HepG2 (cell line): ENCODE results near the gene ZNF503. TPM values are rescaled to one million over a fixed set of nuclear protein-coding genes. Genes with fewer than 3 reads are reported as not detected.

Experiments
- DMAP1 ChIP-seq: IDR thresholded peaks from 2 replicates; pipeline ENCODE4 v1.6.1; 2016
- ESRRA ChIP-seq: sonication (generic); formaldehyde crosslinking; IDR thresholded peaks from 2 replicates; pipeline ENCODE4 v1.5.1; 2020; ENCODE audit warnings: mild to moderate bottlenecking, low read depth, missing genetic modification reagents
- KMT2A ChIP-seq: sonication (generic); formaldehyde crosslinking; IDR thresholded peaks from 2 replicates; pipeline ENCODE4 v1.4.0; 2020; ENCODE audit warnings: missing genetic modification reagents
- PHF21A ChIP-seq: sonication (generic); formaldehyde crosslinking; IDR thresholded peaks from 2 replicates; pipeline ENCODE4 v1.5.0; 2020; ENCODE audit warnings: mild to moderate bottlenecking, missing genetic modification reagents
- PLRG1 ChIP-seq: fragments of 450-650 bp; conservative IDR thresholded peaks from 2 replicates; pipeline ENCODE4 v1.6.1; 2016
- ZNF160 ChIP-seq: sonication (generic); formaldehyde crosslinking; IDR thresholded peaks from 2 replicates; pipeline ENCODE4 v1.8.0; 2022; ENCODE audit warnings: mild to moderate bottlenecking, inconsistent platforms, missing genetic modification reagents
- ZNF230 ChIP-seq: sonication (generic); formaldehyde crosslinking; IDR thresholded peaks from 2 replicates; pipeline ENCODE4 v1.4.0; 2020; ENCODE audit warnings: mild to moderate bottlenecking, missing genetic modification reagents
- ZNF564 ChIP-seq: sonication (generic); formaldehyde crosslinking; IDR thresholded peaks from 2 replicates; pipeline ENCODE4 v1.8.1; 2023; ENCODE audit warnings: mild to moderate bottlenecking, missing genetic modification reagents
- ZNF589 ChIP-seq: sonication (generic); formaldehyde crosslinking; conservative IDR thresholded peaks from 2 replicates; pipeline ENCODE4 v1.8.0; 2022; ENCODE audit warnings: mild to moderate bottlenecking, moderate library complexity, missing genetic modification reagents
- ZNF780A ChIP-seq: sonication (generic); formaldehyde crosslinking; IDR thresholded peaks from 2 replicates; pipeline ENCODE4 v1.8.0; 2022; ENCODE audit warnings: mild to moderate bottlenecking, missing genetic modification reagents, moderate library complexity
- ZNF788 ChIP-seq: sonication (generic); formaldehyde crosslinking; IDR thresholded peaks from 2 replicates; pipeline ENCODE4 v1.5.0; 2020; ENCODE audit warnings: mild to moderate bottlenecking, missing genetic modification reagents, borderline replicate concordance
- polyA plus RNA-seq, 8 experiments: library from polyadenylated mRNA; depleted of rRNA in 3 of 8; stranded (reverse) in 7 of 8; unstranded in 1 of 8; fragments of >200 nt; fragmentation: Illumina TruSeq in 4 of 8; extraction: Trizol in 4 of 8; gene quantifications; 2 replicates each; pipeline versions ENCODE4 v1.2.1 to v1.2.3, GENCODE V29; 2011 to 2016; ENCODE audit warnings: low read depth in 4 of 8, missing spikeins in 1 of 8, mixed read lengths in 1 of 8; ENCODE audit not compliant: insufficient read depth in 1 of 8
- total RNA-seq, 5 experiments: library from RNA; depleted of rRNA; stranded (reverse); fragments of >200 nt; fragmentation: Illumina TruSeq; extraction: Trizol; gene quantifications; 2 replicates each; pipeline ENCODE4 v1.2.3, GENCODE V29; 2016; ENCODE audit warnings: low read depth in 1 of 5
- TF ChIP-seq, protein P1 (sequence below): sonication (generic); formaldehyde crosslinking; conservative IDR thresholded peaks from 2 replicates; pipeline ENCODE4 v1.8.0; 2022; ENCODE audit warnings: low read depth, missing genetic modification reagents
- TF ChIP-seq, protein P2 (sequence below): sonication (generic); formaldehyde crosslinking; conservative IDR thresholded peaks from 2 replicates; pipeline ENCODE4 v1.8.0; 2022; ENCODE audit warnings: mild to moderate bottlenecking, moderate library complexity, missing genetic modification reagents
- TF ChIP-seq, protein P3 (sequence below): sonication (generic); formaldehyde crosslinking; IDR thresholded peaks from 2 replicates; pipeline ENCODE4 v1.4.0; 2020; ENCODE audit warnings: missing genetic modification reagents
- TF ChIP-seq, protein P4 (sequence below): sonication (generic); formaldehyde crosslinking; IDR thresholded peaks from 2 replicates; pipeline ENCODE4 v1.4.0; 2020; ENCODE audit warnings: mild to moderate bottlenecking, missing genetic modification reagents
- TF ChIP-seq, protein P5 (sequence below): sonication (generic); formaldehyde crosslinking; IDR thresholded peaks from 2 replicates; pipeline ENCODE4 v1.4.0; 2020; ENCODE audit warnings: missing genetic modification reagents
- TF ChIP-seq, protein P6 (sequence below): sonication (generic); formaldehyde crosslinking; IDR thresholded peaks from 2 replicates; pipeline ENCODE4 v1.4.0; 2020; ENCODE audit warnings: missing genetic modification reagents
- TF ChIP-seq, protein P7 (sequence below): sonication (generic); formaldehyde crosslinking; IDR thresholded peaks from 2 replicates; pipeline ENCODE4 v1.4.0; 2020; ENCODE audit warnings: low read depth, mild to moderate bottlenecking, missing genetic modification reagents

ZNF503 gene
- total and polyA plus RNA-seq, 2 of the 13 experiments (the other 11 are each of a cell fraction or from before 2014, with no cell fraction given): 2.7 to 8.3 TPM

DNA sequence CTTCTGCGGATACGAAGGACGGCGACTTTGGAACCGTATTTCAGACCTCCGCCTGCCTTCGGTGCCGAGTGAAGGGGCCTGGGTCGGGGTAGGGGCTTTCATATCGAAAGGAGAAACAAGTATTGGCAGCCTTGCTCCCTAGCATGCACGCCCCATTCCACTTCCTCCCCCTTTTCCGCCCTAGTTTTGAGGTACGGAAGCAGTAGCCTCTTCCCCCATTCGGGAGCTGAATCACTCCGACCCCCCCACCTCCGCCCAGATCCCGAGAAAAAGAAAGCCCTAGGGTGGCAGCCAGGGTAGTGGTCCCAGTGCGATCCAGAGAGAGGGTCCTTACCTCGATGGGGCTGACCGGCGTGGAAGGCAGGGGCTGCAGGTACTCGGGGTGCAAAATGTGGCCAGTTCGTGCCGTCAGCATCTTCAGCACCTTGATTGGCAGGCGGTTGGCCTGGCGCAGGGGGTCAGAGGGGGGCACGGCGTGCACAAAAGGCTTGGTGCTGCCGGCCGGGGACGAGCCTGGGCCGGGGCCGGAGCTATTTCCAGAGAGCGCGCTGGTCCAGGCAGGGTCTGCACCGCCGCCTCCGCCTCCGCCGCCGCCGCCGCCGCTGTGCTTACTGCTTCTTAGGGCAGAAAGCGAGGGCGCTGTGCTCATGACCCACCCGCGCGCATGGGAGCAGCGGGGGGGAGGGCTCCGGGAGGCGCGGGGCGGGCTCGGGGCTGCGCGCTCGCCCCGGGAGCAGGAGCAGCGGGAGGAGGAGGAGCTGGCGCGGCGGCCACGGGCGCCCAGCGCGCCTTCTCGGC lies 594 bp downstream of the ZNF503 start (continued):
- peak; percentile 4; the same call in 1 of the 2 replicates for TF ChIP-seq ZNF589 (CRISPR knock-in tag)
- TF ChIP-seq, protein P1, sequence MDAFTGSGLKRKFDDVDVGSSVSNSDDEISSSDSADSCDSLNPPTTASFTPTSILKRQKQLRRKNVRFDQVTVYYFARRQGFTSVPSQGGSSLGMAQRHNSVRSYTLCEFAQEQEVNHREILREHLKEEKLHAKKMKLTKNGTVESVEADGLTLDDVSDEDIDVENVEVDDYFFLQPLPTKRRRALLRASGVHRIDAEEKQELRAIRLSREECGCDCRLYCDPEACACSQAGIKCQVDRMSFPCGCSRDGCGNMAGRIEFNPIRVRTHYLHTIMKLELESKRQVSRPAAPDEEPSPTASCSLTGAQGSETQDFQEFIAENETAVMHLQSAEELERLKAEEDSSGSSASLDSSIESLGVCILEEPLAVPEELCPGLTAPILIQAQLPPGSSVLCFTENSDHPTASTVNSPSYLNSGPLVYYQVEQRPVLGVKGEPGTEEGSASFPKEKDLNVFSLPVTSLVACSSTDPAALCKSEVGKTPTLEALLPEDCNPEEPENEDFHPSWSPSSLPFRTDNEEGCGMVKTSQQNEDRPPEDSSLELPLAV: no peak
- 0 out of 2 replicates have a peak, but pooled peaks have one; percentile 40 for TF ChIP-seq ZNF780A
- peak; percentile 49; the same call in 1 of the 2 replicates for TF ChIP-seq ESRRA (CRISPR knock-in tag)
- TF ChIP-seq PHF21A (CRISPR knock-in tag): no peak
- 0 out of 2 replicates have a peak, but pooled peaks have one; percentile 10 for TF ChIP-seq ZNF788 (CRISPR knock-in tag)
- TF ChIP-seq ZNF564: no peak
- TF ChIP-seq, protein P2, sequence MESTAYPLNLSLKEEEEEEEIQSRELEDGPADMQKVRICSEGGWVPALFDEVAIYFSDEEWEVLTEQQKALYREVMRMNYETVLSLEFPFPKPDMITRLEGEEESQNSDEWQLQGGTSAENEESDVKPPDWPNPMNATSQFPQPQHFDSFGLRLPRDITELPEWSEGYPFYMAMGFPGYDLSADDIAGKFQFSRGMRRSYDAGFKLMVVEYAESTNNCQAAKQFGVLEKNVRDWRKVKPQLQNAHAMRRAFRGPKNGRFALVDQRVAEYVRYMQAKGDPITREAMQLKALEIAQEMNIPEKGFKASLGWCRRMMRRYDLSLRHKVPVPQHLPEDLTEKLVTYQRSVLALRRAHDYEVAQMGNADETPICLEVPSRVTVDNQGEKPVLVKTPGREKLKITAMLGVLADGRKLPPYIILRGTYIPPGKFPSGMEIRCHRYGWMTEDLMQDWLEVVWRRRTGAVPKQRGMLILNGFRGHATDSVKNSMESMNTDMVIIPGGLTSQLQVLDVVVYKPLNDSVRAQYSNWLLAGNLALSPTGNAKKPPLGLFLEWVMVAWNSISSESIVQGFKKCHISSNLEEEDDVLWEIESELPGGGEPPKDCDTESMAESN (CRISPR knock-in tag): peak; percentile 1; the same call in 1 of the 2 replicates
- TF ChIP-seq ZNF230: peak; percentile 51; the same call in 1 of the 2 replicates
- TF ChIP-seq KMT2A: no peak
- TF ChIP-seq, protein P3, sequence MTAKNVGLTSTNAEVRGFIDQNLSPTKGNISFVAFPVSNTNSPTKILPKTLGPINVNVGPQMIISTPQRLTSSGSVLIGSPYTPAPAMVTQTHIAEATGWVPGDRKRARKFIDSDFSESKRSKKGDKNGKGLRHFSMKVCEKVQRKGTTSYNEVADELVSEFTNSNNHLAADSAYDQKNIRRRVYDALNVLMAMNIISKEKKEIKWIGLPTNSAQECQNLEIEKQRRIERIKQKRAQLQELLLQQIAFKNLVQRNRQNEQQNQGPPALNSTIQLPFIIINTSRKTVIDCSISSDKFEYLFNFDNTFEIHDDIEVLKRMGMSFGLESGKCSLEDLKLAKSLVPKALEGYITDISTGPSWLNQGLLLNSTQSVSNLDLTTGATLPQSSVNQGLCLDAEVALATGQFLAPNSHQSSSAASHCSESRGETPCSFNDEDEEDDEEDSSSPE (CRISPR knock-in tag): peak; percentile 3; the same call in 1 of the 2 replicates
- TF ChIP-seq, protein P4, sequence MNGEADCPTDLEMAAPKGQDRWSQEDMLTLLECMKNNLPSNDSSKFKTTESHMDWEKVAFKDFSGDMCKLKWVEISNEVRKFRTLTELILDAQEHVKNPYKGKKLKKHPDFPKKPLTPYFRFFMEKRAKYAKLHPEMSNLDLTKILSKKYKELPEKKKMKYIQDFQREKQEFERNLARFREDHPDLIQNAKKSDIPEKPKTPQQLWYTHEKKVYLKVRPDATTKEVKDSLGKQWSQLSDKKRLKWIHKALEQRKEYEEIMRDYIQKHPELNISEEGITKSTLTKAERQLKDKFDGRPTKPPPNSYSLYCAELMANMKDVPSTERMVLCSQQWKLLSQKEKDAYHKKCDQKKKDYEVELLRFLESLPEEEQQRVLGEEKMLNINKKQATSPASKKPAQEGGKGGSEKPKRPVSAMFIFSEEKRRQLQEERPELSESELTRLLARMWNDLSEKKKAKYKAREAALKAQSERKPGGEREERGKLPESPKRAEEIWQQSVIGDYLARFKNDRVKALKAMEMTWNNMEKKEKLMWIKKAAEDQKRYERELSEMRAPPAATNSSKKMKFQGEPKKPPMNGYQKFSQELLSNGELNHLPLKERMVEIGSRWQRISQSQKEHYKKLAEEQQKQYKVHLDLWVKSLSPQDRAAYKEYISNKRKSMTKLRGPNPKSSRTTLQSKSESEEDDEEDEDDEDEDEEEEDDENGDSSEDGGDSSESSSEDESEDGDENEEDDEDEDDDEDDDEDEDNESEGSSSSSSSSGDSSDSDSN (CRISPR knock-in tag): 0 out of 2 replicates have a peak, but pooled peaks have one; percentile 1
- TF ChIP-seq, protein P5, sequence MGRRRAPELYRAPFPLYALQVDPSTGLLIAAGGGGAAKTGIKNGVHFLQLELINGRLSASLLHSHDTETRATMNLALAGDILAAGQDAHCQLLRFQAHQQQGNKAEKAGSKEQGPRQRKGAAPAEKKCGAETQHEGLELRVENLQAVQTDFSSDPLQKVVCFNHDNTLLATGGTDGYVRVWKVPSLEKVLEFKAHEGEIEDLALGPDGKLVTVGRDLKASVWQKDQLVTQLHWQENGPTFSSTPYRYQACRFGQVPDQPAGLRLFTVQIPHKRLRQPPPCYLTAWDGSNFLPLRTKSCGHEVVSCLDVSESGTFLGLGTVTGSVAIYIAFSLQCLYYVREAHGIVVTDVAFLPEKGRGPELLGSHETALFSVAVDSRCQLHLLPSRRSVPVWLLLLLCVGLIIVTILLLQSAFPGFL (CRISPR knock-in tag): no peak
- TF ChIP-seq, protein P6, sequence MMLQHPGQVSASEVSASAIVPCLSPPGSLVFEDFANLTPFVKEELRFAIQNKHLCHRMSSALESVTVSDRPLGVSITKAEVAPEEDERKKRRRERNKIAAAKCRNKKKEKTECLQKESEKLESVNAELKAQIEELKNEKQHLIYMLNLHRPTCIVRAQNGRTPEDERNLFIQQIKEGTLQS (CRISPR knock-in tag): no peak
- TF ChIP-seq, protein P7, sequence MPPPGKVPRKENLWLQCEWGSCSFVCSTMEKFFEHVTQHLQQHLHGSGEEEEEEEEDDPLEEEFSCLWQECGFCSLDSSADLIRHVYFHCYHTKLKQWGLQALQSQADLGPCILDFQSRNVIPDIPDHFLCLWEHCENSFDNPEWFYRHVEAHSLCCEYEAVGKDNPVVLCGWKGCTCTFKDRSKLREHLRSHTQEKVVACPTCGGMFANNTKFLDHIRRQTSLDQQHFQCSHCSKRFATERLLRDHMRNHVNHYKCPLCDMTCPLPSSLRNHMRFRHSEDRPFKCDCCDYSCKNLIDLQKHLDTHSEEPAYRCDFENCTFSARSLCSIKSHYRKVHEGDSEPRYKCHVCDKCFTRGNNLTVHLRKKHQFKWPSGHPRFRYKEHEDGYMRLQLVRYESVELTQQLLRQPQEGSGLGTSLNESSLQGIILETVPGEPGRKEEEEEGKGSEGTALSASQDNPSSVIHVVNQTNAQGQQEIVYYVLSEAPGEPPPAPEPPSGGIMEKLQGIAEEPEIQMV (CRISPR knock-in tag): no peak
- TF ChIP-seq ZNF160 (CRISPR knock-in tag): 0 out of 2 replicates have a peak, but pooled peaks have one; percentile 12
- peak; percentile 3; the same call in 1 of the 2 replicates for TF ChIP-seq DMAP1 (CRISPR knock-in tag)
- no peak for TF ChIP-seq PLRG1
